GM12873 (cell line): ENCODE data around the gene BBS5.
A peak's percentile ranks its signal among the peaks of the same experiment; 100 is the strongest.

Experiments used
- CTCF ChIP-seq: IDR thresholded peaks from 2 replicates; pipeline ENCODE4 v1.5.1; 2012; ENCODE audit warnings: low read depth, mild to moderate bottlenecking, moderate library complexity, low read length, control low read depth; ENCODE audit not compliant: insufficient read depth; ENCODE audit errors: missing control alignments

BBS5 gene

DNA sequence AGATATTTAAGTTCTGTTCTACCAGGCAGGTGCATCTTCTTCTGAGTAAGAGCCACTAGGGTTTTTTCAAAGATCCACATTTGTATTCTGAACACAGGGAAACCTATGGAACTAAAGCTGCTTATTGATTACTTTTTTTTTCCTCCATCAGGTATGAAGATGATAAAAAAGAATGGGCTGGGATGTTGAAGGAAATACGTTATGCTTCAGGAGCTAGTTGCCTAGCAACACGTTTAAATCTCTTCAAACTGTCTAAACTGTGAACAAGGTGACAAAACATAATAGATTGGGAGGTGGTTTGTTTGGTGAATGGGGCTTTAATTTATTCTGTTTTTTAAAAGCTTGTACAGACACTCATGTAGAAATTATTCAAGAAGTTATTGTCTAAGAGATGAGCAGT is 46.1 kb downstream of the BBS5 start:
- no peak for TF ChIP-seq CTCF

- TF ChIP-seq CTCF, result no peak
These were observed 47.2 kb downstream of the BBS5 start for GRCh38 chr2:169526451-169526850.

DNA sequence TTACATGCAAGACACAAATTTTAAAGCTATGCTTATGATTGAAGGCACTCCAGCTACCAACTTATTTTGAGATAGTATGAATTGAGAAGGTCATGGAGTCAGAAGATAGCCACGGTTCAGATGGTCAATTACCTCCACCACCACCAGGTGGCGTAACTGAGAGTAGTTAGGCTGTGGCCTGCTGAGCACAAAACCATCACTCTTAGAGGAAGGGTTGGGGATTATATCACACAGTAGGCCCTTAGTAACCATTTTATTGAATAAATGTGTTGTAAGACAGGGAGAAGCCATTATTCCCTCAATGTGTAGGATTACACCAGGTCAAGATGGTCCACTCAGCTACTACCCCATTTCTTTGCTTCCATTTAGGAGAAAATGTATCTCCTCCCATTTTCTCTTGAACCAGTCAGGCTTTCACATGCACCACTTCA is 49.0 kb downstream of the BBS5 start:
- peak; percentile 92 for TF ChIP-seq CTCF

DNA sequence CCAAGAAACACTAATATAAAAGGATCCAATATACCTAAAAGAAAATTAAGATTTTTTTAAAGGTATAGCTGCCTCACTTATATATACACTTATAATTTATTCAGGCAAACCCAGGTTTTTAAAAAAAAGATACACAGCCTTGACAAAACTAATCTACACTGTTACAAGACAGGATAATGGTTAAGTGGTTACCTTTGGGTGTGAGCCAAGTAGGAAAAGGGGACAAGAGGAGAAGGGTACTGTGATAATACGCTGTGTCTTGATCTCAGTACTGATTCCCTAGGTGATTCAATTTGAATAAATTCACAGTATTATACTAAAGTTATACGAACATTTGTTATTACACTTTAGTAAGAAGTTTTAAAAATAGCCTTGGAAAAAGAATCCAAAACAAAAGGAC is 60.9 kb downstream of the BBS5 start:
- no peak for TF ChIP-seq CTCF

GRCh38 chr2:169542433-169542832 is 63.1 kb downstream of the BBS5 start:
- no peak for TF ChIP-seq CTCF

DNA sequence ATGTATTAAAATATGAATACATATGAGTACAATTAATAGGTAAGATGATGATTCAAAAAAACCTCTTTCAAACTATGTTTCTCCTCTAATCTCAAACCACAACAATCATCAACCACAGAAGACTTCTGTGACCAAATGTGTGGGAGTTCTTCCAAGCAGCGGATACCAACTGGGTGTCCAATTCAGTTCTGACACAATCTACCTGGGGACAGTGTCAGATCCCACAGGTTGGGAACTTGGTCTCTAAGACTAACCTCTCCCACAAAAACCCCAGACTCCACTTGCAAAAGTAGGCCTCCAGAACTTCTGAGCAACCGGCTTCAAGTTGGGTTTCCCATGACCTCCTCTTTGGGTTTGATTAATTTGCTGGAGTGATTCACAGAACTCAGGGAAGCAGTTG is 67.5 kb downstream of the BBS5 start:
- TF ChIP-seq CTCF, result no peak
